GM19043 (cell line): ENCODE data around the gene CBLB.
A peak's percentile ranks its signal among the peaks of the same experiment; 100 is the strongest.

ENCODE experiments used
- ATAC-seq: cut with Tn5 transposase; IDR thresholded peaks from one replicate; pipeline ENCODE4 v1.9.1; 2021; ENCODE audit warnings: low read depth; ENCODE audit not compliant: unreplicated experiment

The CBLB gene

DNA sequence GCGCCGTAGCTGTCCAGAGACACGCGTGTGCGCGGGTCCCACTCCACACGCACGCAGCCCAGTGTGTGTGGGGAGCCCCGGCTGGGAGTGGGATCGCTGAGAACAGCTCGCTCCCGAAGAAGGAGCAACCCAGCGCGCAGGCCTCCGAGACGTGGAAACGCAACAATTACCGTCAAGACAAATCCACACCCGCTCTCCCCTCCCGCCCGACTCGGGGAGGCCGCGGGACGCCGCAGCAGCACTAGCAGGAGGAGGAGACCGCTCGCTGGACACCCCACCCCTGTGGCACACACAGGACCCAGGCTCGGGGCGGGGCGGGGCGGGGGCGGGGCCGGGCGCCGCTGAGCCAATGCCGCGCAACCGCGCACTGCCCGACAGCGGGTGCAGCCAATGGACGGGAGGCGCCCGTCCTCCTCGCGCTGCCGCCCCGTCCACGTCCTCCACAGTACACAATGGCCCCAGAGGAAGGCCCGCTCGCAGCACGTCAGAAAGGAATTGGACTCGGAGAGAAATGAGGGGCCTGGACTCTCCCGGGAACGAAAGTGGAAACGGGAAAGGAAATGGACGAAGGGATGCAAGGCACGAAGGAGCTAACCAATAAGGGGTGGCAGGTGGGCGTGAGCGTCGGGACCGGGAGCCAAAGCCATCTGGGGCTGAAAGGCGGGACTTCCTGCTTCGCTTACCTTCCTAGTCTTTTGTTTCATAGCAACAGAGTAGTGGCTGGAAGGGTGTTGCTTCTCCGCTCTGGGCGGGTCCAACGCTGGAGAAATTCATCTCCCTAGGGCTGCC is at the start of gene CBLB:
Gene CBLB (minus strand): TSS at position 271 of the 789 bp plus-strand sequence. CDS start 1,435 bp downstream, outside the sequence.
- ATAC-seq = peak; percentile 79

DNA sequence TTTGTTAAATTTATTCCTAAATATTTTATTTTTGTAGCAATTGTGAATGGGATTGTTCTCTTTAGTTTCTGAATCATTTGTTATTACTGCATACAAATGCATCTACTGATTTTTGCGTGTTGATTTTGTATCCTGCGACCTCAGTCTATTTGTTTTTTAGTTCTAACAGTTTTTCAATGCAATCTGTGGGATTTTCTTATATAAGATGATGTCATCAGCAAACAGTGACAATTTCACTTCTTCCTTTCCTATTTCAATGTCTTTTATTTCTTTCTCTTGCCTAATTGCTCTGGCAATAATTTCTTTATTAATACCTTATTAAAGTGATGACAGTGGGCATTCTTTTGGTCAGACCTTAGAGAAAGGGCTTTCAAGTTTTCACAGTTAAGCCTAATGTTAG is 48.0 kb upstream of the CBLB start:
- ATAC-seq = no peak

DNA sequence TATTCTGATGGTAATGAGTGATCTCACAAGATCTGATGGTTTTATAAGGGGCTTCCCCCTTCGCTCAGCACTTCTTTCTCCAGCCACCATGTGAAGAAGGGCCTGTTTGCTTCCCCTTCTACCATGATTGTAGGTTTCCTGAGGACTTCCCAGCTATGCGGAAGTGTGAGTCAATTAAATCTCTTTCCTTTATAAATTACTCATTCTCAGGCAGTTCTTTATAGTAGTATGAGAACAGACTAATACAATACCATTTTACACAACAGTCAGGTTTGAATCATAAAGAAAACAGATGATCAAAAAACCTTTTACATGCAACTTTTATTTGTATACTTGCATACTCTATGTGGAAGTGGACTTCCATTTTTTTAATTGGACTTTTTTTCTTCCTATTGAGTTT is 46.7 kb upstream of the CBLB start:
- ATAC-seq = no peak

DNA sequence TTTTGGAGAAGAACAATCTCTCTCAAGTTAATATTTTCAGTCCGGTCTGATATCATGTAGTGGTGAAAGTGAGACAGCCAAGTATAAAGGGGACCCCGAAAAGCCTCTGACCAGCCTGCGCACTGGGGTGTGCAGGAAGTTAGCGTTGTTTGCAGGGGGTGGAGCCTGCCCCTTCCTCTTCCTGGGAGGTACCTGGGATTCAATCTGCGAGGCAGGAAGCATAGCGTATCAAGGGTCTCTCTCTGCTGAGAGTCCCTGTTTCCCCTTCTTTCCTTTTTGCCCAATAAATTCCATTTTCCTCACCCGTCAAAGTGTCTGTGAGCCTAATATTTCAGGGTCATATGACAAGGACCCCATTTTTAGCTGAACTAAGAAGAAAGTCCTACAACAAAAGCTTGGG is 44.8 kb upstream of the CBLB start:
- no peak for ATAC-seq

DNA sequence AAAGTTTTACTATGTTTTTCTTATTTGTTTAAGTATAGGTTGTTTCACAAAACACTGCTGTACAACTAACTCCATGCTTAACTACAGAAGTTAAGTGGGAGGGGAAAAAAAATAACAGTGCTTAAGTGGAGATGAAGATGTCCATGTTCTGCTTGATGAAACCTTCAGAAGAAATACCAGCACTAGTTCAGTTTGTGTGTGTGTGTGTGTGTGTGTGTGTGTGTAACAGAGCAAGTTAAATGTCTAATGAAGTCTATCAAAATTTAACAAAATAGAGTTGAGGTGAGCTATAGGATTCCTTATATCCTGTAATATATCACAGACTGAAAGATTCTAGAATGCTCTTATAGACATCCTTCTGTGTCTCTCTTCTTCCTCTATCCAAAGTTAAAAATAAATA is 44.1 kb upstream of the CBLB start:
- no peak for ATAC-seq

DNA sequence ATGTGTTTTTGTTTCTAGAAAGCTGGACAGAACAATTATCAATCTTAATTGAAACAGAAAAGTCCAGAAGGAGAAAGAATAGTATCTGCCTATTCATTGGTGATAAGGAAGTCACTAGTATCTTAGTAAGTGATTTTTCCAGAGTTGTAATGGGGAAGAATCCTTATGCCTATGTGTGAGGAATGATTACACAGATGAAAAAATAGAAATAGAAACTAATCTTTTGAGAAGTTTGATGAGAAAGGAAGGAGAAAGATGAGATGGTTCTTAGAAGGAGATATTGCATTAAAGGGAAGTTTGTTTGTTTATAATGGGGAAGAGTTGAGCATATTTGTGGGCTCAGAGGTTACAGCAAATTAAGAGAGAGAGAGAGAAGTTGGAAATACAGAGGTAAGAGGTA is 42.7 kb upstream of the CBLB start:
- ATAC-seq = no peak

DNA sequence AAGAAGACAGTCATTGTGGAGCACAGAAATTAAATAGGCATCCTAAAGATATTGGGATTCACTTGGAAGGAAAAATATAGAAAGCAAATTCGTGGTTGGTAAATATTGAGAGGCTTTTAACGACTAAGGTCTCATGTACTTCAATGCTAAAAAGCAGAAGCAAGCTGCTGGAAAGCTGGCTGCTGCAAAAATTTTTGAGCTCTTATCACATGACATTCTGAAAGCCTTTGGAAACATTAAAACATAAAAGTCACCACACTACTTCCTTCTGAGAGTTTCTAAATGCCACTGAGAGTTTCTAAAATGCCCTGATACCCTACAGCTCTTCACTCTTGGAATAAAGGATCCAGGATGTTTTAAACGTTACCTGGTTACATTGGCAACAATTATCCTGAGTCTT is 39.0 kb upstream of the CBLB start:
- ATAC-seq = no peak

DNA sequence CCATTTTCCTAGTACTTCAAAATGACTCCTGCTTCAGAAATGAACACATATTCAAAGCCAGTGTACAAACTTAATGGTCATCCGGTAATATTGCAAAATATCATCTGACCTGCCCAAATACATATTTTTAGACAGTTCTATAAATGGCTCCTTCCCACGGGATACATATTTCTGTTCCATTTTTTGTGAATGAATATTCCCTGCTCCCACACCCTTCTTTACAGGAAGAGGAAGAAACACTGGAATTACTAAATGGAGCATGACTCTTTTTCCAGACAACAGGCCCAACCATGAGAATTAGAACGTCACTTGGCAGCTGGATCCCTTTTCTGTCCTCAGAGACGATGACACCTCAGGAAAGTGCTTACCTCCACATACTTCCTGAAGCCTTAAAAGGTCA is 38.0 kb upstream of the CBLB start:
- no peak for ATAC-seq

DNA sequence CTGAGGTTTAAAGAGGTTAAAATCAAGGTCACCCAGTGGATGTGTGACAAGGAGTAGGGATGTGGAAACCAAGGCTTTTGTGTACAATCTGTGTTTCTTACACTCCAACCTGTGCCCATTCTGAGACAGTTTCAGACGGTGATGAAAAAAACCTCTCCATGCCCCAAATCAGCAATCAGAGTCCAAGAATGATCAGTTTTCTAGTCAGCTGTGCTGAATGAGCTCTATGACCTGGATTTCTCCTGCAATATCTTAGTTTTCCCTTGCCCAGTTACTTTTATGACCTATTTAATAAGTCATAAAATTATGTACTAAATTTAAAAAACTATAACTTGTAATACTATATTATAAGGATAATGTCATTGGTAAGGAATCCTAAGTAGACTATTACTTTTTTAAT is 37.5 kb upstream of the CBLB start:
- ATAC-seq = no peak

DNA sequence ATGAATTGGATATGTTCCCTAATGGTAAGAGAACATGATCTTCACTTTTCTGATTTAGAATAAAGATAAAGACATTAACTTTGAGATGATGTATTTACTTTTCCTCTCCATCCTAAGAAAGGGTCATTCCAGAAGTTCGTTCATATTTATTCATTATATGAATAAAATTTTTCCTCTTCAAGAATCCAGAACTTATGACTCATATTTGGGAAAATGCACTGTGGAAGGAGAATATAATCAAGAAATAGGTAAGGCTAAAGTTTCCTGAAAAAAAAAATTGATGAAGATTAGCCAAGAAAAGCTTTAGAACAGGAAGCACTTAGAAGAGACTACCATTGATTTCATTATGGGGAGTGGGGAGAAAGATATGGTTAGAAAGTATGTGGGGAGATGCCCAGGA is 36.5 kb upstream of the CBLB start:
- ATAC-seq = no peak

DNA sequence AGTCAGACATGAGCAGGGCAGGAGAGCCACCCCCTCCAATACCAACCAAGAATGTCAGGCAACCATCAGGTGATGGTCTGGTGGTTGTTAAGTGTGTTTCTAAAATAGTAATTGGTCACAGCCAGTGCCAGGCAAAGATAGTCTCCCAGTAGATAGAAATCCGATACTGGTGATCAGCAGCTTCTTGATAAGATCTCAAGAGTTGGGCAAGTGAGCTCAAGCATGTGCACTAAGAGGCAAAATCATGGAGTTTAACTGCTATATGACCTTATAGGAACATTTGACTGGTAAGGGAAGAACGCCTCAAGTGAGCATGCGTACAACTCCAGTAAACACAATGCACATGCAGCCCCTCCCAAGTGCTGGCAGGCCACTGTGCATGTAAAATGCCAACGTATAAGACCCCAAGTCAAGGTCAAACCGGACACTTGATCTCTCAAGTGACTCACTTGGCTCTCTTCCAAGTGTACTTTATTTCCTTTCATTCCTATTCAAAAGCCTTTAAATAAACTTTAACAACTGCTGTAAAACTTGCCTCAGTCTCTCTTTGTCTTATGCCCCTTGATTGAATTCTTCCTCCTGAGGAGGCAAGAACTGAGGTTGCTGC is 36.0 kb upstream of the CBLB start:
- ATAC-seq = no peak

DNA sequence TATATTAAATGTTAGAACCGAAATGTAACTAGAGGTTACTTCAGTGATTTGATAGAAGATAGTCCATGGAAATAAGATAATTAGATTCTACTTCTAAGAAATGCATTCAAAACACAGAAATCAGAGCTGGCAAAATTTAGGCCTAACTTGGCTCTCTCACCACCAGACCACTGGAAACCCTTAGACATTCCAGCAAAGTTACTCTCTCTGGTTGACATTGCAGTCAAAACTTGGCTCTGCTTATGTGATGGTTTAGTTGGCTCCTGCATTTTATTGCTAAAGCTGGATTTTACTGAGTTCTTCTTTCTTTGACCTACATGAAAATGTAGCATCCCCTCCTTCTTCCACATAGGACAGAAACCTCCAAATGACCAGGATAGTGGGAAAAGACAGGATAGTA is 35.4 kb upstream of the CBLB start:
- ATAC-seq = no peak

DNA sequence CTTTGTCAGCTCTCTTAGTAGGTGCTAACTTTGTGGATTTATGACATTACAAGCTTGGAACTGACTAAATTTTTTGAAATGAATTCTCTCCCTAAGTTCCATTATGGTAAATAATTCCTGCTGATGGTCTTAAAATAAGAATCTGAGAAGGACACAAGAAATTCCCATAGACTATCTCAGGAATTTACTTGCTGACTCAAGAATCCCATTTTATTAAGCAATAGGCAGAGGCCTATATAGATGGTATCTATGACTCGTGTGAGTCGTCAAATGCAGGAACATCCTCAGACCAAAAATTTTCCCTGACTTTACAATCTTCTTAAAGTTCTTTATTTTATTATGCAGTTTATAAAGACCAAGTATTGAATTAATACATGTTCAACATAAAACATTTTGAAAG is 30.7 kb upstream of the CBLB start:
- no peak for ATAC-seq

DNA sequence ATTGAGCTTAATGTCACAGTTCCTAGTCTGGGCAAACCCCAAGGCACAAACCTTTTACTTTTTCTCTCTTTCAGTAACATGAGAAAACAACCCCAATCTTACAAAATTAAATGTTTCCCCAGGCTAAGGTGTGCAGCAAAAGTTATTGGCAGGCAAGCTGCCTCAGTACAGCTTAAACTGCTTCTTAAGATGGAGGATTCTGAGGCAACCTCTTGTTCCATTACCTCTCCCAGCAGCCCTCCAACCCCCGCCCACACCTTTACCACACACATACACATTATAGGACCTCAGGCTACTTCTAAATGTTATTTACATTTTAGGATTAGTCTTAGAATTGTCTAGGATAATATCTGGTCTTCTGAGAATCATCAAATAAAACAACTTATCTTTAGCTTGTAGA is 22.3 kb upstream of the CBLB start:
- ATAC-seq = no peak

DNA sequence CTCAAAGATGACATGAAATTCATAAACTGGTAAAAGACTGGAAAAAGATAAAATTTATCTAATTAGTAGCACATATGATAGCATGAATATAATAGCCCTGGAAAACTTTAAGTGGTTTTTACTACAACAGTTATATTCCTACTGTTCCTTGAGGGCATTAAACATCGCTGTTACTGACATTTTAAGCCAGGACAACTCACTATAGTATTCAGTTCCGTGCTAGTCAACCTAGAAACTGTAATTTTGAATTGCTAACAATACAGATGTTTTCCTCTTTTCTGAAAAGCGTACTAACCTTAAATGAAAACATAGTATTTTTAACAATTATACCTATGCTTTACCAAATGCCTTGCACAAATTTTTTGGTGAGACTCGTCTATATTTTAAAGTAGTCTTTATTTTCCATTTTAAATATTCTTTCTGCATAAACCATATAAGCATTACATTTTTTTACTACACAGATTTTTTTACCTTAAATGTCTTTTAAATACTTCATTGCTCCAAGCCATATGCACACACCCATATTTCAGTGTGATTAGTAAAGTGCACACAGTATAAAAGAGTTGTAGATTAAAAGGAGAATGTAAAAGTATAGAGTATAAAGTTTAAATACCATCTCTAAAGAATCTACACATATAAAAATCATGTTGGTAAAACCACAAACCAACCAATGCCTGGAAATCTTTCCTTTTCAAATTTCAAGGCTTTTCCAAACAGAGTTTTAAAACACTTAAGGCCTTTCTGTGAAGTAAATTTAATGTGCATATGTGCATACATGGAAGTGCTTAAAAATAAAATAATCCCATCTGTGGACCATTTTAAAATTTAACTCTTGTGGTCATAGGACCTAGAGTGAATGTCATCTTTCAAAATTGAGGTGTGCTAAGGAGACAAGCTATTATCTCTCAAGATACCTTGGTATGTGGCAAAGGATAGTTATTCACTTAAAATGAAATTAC is 20.1 kb upstream of the CBLB start:
- no peak for ATAC-seq

DNA sequence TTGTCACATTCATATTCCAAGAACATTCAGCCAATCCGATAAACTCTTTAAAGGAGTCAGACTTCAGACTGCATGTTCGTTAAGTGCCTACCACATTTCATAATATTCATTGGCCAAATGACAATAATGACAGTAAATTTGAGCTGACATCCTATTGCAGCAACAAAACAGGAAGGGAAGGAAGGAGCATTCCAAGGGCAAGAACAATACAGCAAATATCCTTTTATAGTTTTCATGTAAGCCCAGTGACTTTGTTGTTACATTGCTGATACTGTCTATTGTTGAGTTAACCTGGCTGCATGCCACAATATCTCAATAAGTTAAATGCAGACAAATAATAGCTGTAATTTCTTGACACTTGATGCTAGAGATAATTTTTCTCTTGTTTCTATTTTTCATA is 16.4 kb upstream of the CBLB start:
- ATAC-seq = no peak

DNA sequence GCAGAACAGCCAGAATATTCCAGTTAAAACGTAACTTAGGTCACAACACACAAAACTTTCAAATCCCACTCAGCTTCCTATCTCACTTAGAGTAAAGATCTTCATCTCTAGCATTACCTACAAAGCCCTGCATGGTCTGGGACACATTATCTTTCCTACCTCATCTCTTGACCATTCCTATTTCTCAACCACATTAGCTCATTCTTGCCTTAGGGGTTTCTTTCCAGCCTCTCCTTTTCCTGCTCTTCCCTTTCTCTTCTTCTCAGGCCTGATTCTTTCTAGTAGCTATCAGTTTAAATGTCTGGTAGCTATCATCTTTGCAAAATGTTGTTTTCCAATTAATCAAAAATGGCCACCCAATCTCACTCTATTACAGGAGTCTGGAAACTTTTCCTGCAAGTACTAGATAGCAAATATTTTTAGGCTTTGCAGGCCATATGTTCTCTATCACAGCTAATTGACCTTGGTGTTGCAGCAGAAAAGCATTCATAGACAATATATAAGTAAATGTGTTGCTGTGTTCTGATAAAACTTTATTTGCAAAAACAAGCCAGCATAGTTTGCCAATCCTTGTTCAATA is 15.1 kb upstream of the CBLB start:
- ATAC-seq = no peak

DNA sequence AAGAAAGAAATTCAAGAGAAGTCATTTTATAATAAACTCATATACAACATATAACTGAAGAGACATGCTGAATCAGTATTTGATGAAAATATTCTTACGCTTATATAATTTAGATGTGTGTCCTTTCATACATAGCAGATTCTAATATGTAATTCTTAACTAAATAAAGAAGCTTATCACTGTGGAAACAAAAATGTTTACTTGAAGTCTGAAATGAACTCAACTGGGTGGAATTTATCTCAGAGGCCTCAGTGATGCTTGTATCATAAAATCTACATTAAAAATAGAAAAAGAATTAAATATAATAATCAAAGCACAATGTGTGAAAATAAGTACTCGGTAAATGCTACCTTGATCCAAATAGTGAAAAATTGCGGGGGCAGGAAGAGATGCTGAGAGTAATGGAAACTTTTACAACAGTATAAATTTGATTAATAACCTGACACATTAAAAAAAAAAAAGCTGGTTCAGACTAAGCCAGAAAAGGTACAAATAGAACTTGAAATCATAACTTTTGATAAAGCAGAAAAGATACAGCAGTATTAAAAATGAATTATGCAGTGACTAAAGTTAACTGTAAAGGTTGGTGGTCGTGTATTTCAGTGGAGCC is 12.0 kb upstream of the CBLB start:
- no peak for ATAC-seq

DNA sequence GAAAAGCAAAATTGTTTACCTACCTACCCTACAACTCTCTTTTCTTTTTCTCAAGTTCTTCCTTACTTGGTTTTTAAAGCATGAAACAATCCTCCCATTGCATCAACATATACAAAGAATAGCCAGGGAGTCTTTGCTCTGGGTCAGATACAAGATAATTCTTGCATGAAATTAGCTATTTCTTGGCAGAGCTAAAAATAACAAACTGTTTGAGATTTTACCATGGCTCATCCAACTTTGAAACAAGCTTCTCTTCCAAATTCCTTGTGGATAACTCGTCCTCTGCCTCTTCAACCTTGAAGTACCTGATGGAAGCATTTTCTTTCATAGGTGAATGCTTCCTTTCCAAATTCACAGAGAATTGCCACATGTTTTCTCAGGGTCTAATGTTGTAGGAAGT is 9.2 kb upstream of the CBLB start:
- ATAC-seq = no peak

DNA sequence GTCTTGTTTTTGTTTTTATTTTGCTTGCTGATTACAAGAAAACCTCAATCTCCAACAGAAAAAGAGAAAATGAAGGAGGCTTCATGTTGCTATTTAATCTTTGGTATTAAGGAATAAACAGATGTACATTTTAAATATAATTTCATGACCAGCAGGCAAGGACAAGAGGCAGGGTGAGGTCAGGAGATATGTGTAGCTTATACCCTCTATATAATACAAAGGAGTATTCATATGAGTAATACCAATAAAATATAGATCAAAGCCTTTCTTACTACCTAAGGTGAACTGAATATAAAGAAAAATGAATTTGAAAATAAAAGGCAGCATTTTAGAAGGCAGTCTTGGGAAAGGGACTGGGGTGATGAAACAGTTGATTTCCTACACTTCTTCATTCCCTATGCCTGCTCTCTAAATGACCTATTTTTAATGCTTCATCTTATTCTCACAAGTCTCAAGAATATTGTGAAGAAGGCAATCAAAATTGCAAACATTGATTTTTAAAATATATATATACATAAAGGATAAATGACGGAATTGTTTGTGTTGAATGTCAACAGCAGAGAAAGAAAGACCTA is 8.6 kb upstream of the CBLB start:
- no peak for ATAC-seq
